RPMI7951 (cell line): Measurements from ENCODE around the gene SH3YL1. TPM values are rescaled to one million over a fixed set of nuclear protein-coding genes. Genes with fewer than 3 reads are reported as not detected.

ENCODE experiments used
- DNase-seq: peaks from one replicate; pipeline ENCODE4 v3.0.0-alpha.2; 2012; ENCODE audit warnings: low read depth
- total RNA-seq: library from RNA; depleted of rRNA; stranded (reverse); fragments of >200 nt; shearing (Covaris generic); gene quantifications from 2 replicates; pipeline ENCODE4 v1.2.3, GENCODE V29; 2014

The SH3YL1 gene
- total RNA-seq, 1 experiment from 2014 or later = 18.1 TPM

DNA sequence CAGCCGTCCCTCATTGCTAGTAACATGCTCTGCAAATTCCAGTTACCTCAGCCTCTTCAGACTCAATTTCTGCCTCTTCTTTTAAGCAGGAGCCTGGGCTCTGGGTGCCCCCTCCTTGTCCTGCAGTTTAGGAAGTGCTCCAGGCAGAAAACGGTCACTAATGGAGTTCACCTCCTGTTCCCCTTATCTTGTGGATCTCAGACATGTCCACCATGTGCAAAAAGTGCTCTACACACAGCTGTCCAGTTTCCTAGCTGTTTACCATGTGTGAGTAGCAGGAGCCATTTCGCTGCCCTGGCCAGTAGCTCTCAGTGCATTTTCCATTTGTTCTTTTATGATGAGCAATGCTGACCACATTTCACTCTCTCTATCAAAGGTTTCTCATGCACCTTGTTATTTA lies 4.9 kb downstream of the SH3YL1 start:
- DNase-seq = no peak

DNA sequence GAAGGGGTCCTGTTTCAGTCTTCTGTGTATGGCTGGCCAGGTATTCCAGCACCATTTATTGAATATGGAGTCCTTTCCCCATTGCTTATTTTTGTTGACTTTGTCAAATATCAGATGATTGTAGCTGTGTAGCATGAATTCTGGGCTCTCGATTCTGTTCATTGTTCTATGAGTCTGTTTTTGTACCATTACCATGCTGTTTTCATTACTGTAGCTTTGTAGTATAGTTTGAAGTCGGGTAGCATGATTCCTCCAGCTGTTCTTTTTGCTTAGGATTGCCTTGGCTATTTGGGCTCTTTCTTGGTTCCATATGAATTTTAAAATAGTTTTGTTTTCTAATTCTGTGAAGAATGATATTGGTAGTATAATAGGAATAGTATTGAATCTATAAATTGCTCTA lies 6.0 kb downstream of the SH3YL1 start:
- DNase-seq = no peak

GRCh38 chr2:257429-257828 lies 6.4 kb downstream of the SH3YL1 start:
- DNase-seq = no peak

DNA sequence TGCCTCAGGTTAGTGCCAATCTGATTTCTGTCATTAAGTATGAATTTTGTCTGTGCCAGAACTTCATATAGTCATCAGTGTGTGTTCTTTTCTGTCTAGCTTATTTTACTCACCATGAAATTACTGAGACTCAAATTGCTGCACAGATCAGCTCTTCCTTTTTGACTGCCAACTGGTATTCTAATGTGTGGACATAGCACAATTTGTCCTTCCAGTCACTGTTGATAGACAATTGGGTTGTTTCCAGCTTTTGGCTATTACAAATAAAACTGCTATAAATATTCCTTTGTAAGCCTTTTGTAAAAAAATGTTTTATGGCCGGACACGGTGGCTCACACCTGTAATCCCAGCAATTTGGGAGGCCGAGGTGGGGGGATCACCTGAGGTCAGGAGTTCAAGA lies 7.7 kb downstream of the SH3YL1 start:
- DNase-seq = no peak

GRCh38 chr2:255195-255594 lies 8.6 kb downstream of the SH3YL1 start:
- no peak for DNase-seq

DNA sequence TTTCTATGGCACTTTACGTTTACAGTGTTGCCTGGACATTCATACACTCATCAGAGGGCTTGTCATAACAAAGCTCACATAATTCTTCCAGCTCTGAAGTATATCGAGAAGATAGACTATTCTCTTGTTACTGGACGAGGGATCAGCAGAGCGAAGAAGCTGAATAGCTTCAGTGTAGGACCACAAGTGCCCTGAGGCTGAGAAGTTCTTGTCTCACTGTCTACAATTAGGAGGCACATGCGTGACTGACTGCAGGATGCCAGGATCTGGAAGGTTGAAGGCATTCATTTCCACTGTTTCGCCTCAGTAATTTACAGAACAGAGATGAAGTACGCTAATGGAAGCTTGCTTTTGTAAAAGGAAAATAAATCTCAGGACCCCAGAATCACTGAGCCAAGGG lies 9.6 kb downstream of the SH3YL1 start:
- peak; percentile 71 for DNase-seq

DNA sequence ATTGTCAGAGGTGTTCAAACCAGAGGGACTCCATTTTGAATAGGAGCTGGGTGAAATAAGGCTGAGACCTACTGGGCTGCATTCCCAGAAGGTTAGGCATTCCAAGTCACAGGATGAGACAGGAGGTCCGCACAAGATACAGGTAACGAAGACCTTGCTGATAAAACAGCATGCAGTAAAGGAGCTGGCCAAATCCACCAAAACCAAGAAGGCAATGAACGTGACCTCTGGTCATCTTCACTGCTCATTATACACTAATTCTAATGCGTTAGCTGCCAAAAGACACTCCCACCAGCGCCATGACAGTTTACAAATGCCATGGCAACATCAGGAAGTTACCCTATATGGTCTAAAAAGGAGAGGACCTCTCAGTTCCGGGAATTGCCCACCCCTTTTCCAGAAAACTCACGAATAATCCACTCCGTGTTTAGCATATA lies 10.6 kb downstream of the SH3YL1 start:
- DNase-seq = no peak

DNA sequence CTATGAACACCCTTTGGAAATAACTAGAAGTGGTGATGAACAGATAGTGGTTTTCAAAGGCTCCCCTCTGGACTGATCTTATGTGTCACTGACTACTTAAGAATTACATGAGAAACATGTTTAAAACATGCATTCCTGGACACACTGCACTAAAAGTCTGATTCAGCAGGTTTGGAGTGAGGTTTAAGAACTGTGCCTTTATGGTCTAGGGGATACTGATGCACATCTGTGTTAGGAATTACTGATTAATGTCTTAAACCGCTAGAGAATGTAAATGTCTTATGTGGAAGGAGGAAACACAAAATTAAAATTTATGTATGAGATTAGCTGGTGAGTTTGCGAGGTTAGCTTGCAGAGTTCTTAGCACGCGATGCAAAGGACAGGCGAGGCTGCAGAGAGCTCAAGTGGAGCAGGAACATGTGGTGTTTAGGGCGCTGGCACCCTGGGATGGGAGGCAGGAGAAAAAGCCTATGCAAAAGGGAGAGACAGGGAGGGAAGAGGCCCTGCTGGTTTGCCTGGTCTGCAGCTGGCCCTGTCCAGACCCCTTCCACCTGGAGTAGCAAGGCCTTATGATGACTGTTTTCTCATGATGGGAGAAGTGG lies 11.7 kb downstream of the SH3YL1 start:
- no peak for DNase-seq

- no peak for DNase-seq
These were observed 14.2 kb downstream of the SH3YL1 start for GRCh38 chr2:249538-250042.

DNA sequence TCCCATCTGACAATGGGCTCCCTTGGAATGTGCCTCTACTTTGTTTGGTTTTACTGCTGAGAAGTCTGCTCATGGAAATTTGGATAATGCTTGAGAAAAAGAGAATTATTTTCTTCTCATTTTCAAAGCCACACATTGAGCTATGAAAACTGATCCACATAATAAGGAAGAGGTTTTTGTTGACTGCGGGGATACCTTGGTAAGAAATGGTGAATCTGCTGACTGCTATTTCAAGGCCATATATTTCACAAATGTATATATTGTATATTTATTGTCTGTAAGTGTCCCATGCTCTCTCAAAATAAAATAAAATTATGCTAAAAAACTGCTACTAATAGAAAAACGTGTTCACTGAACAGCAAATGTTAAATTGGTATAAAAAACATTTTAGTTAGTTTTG lies 15.1 kb downstream of the SH3YL1 start:
- DNase-seq = no peak

DNA sequence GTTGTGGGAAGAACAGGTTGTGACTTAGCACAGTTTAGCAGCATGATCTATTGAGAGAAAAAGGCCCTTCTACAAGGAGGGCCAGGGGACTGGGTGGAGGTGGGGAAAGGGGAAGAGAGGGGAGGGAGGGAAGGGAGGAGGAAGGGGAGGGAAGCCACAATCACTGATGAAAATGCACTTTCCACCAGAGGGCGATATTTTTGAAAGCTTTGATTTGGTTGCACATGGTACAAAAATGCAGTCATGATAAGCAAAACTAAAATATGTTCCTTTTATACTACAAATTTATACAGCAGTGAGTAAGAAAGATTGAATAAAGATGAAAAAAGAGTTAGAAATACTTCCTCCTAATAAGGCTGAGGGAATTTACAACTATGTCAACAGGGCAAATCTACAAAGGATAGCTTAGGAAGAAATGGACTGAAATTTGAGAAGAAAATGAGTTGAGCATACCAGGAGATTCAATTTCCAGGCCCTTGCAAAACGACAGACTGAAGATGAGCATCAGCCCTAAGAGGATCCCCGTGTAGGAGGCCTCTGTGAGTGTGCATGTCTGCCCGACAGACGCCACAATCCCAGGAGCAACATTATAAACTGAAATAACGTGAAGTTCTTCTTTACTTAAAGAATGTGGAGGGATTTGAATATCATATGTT lies 17.2 kb downstream of the SH3YL1 start:
- peak; percentile 50 for DNase-seq

DNA sequence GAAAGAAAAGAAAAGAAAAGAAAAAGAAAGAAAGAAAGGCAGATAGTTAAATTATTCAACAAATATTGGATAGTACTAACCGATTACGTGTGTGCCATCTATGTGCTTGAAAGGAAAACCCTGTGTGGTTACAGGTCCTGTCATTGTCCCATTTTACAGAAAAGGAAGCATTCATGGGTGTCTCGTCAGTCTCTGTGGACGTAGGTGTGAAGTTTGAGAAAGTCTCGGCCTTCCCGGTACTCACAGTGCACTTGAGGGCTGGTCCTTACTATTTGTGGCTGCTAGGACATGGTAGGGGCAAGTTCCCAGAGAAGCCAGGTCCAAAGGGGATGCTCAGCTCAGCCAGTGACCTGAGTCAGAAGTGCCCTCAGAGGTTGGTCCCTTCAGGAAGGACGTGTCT lies 19.3 kb downstream of the SH3YL1 start:
- no peak for DNase-seq

- no peak for DNase-seq
These were observed 25.0 kb downstream of the SH3YL1 start for GRCh38 chr2:238869-239268.

GRCh38 chr2:238431-238830 lies 25.4 kb downstream of the SH3YL1 start:
- no peak for DNase-seq

GRCh38 chr2:237878-238277 lies 26.0 kb downstream of the SH3YL1 start:
- DNase-seq = no peak

GRCh38 chr2:236993-237539 lies 26.8 kb downstream of the SH3YL1 start:
- DNase-seq = no peak

- DNase-seq = no peak
These were observed 29.4 kb downstream of the SH3YL1 start for GRCh38 chr2:234421-234820.

- no peak for DNase-seq
These were observed 30.8 kb downstream of the SH3YL1 start for GRCh38 chr2:233030-233429.

- DNase-seq = no peak
These were observed 32.2 kb downstream of the SH3YL1 start for GRCh38 chr2:231521-232185.

DNA sequence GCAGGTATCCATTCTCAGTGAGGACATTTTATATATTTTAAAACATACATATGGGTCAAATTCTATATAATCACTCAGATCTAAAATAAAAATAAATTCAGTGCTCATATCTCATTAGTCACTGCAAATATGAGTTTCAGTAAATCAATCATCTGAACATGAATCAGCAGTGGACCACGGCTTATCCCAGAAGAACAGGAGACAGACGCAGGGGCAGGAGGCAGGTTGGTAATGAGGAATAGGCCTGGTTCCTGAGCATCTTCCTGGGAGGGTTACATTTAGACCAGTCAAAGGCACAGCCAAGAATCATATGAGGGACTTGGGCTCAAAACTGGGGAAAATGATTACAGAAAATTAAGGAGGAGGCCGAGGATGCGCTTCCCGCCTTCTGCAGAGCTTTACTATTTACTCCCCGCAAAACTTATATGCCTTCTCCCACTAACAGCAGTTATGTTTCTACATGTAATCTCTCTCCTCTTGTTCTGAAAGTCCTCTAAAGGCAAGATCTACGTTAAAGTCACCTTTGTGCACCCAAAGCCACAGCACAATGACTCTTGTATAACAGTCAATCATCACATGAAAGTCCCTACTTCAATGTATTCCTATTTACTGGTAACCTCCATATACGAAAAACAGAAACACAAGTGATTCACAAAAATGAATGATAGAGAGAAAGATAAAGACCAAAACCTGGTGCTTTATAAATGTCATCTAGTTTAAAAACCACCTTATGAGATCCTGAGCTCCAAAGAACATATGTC lies 35.1 kb downstream of the SH3YL1 start:
- DNase-seq = no peak

DNA sequence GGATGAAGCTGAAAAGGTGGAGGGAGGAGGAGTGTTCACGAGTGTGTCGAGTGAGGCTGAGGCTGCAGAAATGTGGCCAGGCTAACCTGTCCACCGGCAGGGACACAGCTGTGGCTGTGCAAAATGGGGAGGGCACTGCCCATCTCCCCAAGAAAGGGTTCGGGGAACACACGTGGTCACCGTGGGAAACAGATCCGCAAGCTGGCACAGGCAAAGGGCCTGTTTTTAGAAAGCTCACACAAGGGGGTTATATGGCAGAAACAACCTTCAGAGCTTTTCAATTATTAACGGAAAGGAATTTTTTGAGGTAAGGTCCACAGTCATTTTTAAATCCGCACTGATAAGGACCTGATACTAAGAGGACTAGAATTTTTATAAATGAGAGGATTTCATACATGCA lies 35.7 kb downstream of the SH3YL1 start:
- DNase-seq = no peak
